ENCODE data around the gene SLC29A1. TPM values are rescaled to one million over a fixed set of nuclear protein-coding genes. Genes with fewer than 3 reads are reported as not detected.

SLC29A1 gene
- total and polyA plus RNA-seq, 2 donors (not counting 1 experiment from before 2014, with no cell fraction given), result 6.0 to 7.3 TPM

DNA sequence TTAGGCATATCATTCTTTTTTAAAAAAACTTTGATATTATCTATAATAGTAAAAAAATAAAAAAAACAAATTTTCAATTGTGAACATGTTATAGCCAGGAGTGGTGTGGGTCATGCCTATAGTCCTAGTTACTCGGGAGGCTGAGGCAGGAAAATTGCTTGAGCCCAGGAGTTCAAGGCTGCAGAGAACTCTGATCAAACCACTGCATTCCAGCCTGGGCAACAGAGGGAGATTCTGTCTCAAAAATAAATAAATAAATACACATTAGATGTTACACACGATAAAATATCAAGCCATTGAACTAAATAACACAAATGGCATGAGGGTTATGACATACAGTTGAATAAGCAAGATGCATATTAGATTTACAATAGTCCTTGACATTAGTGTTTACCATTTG, 34.6 kb upstream of the SLC29A1 start:
- H3K4me2 ChIP-seq (replicated peaks; ENCODE audit: low read depth, low read length, poor library complexity, severe bottlenecking), result no peak overlapping the region
- Mint-ChIP-seq H3K27ac (no peak overlapping the region), H3K27me3 (peaks cover 30% of the 10 kb centered on the region), H3K9me3 (ENCODE audit: insufficient read depth) (no peaks in the 10 kb centered on the region), H3K4me1 (no peaks in the 10 kb centered on the region), H3K4me3 (no peak overlapping the region)
- no peaks in the 10 kb centered on the region for H4K20me1 ChIP-seq (ENCODE audit: control insufficient read depth, insufficient read depth, low read length, poor library complexity, severe bottlenecking)
- no peaks in the 10 kb centered on the region for H3K36me3 ChIP-seq (replicated peaks in 1 of 2; ENCODE audit: control extremely low read depth in 1 of 2, control insufficient read depth in 1 of 2, extremely low read depth in 1 of 2, insufficient read depth in 2 of 2, low read length in 1 of 2)
- intact Hi-C loops (cut with micrococcal nuclease), result no loop called here
- H3K79me2 ChIP-seq (ENCODE audit: control insufficient read depth, insufficient read depth, low read length), result no peaks in the 10 kb centered on the region
- no peak overlapping the region for H2AFZ ChIP-seq (ENCODE audit: insufficient read depth, low read depth, low read length, poor library complexity, severe bottlenecking)
- H3K27ac ChIP-seq (ENCODE audit: low read length in 2 of 2), result no peak overlapping the region
- no peak for DNase-seq
- no peak for ATAC-seq (ENCODE audit: low read depth)
- no peak overlapping the region for H3K4me3 ChIP-seq (ENCODE audit: control extremely low read depth in 1 of 5, extremely low read depth in 1 of 5, insufficient read depth in 1 of 5, low read depth in 2 of 5, low read length in 4 of 5)
- no peaks in the 10 kb centered on the region for H3K9me3 ChIP-seq (ENCODE audit: control extremely low read depth in 1 of 3, control insufficient read depth in 2 of 3, insufficient read depth in 1 of 3, low read length in 2 of 3)
- H3K27me3 ChIP-seq (replicated peaks in 1 of 4; ENCODE audit: control extremely low read depth in 1 of 4, control insufficient read depth in 3 of 4, insufficient read depth in 4 of 4, low read length in 3 of 4), result peaks cover 0 to 11% (median 0%) of the 10 kb centered on the region in 4 experiments
- no peaks in the 10 kb centered on the region for H3K4me1 ChIP-seq (ENCODE audit: control insufficient read depth in 2 of 2, insufficient read depth in 2 of 2, low read length in 2 of 2)
- no peak overlapping the region for H3K9ac ChIP-seq (ENCODE audit: low read length)
- no CpG with 5 or more reads among the region's 2 CpGs for WGBS (ENCODE audit: insufficient coverage)
- ChIA-PET POLR2A (no interaction called here), CTCF (interaction anchor here (0.6 kb wide), 1 partner anchor 32 kb away, joined by 3 read pairs; no protein-coding TSS in a partner anchor)
- TF ChIP-seq, protein P1, sequence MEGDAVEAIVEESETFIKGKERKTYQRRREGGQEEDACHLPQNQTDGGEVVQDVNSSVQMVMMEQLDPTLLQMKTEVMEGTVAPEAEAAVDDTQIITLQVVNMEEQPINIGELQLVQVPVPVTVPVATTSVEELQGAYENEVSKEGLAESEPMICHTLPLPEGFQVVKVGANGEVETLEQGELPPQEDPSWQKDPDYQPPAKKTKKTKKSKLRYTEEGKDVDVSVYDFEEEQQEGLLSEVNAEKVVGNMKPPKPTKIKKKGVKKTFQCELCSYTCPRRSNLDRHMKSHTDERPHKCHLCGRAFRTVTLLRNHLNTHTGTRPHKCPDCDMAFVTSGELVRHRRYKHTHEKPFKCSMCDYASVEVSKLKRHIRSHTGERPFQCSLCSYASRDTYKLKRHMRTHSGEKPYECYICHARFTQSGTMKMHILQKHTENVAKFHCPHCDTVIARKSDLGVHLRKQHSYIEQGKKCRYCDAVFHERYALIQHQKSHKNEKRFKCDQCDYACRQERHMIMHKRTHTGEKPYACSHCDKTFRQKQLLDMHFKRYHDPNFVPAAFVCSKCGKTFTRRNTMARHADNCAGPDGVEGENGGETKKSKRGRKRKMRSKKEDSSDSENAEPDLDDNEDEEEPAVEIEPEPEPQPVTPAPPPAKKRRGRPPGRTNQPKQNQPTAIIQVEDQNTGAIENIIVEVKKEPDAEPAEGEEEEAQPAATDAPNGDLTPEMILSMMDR (IDR thresholded peaks at IDR 0.05), result no peak
- TF ChIP-seq EZH2 (IDR thresholded peaks at IDR 0.05; ENCODE audit: borderline replicate concordance, insufficient read depth, low read depth, low read length, poor library complexity, severe bottlenecking), result no peak

GRCh38 chr6:44189257-44189656, 34.1 kb upstream of the SLC29A1 start:
- no peaks in the 10 kb centered on the region for H3K9me3 ChIP-seq (ENCODE audit: control extremely low read depth in 1 of 3, control insufficient read depth in 2 of 3, insufficient read depth in 1 of 3, low read length in 2 of 3)
- no peaks in the 10 kb centered on the region for H3K79me2 ChIP-seq (ENCODE audit: control insufficient read depth, insufficient read depth, low read length)
- intact Hi-C loops (cut with micrococcal nuclease), result no loop called here
- H3K27me3 ChIP-seq (replicated peaks in 1 of 4; ENCODE audit: control extremely low read depth in 1 of 4, control insufficient read depth in 3 of 4, insufficient read depth in 4 of 4, low read length in 3 of 4), result peaks cover 0 to 8% (median 0%) of the 10 kb centered on the region in 4 experiments
- TF ChIP-seq, protein P1 (IDR thresholded peaks at IDR 0.05), result no peak
- no peak for TF ChIP-seq EZH2 (IDR thresholded peaks at IDR 0.05; ENCODE audit: borderline replicate concordance, insufficient read depth, low read depth, low read length, poor library complexity, severe bottlenecking)
- DNase-seq (no peak), ATAC-seq (ENCODE audit: low read depth) (no peak)
- no peaks in the 10 kb centered on the region for H3K4me1 ChIP-seq (ENCODE audit: control insufficient read depth in 2 of 2, insufficient read depth in 2 of 2, low read length in 2 of 2)
- no peak overlapping the region for H2AFZ ChIP-seq (ENCODE audit: insufficient read depth, low read depth, low read length, poor library complexity, severe bottlenecking)
- ChIA-PET CTCF (interaction anchor here (0.6 to 1.5 kb wide), 4 partner anchors 17 to 93 kb away, joined by 3 to 4 read pairs (median 4); no protein-coding TSS in a partner anchor), POLR2A (no interaction called here)
- no peak overlapping the region for H3K4me3 ChIP-seq (ENCODE audit: control extremely low read depth in 1 of 5, extremely low read depth in 1 of 5, insufficient read depth in 1 of 5, low read depth in 2 of 5, low read length in 4 of 5)
- no peak overlapping the region for H3K27ac ChIP-seq (ENCODE audit: low read length in 2 of 2)
- no peak overlapping the region for H3K27ac Mint-ChIP-seq
- H3K9ac ChIP-seq (ENCODE audit: low read length), result no peak overlapping the region
- H3K9me3 Mint-ChIP-seq (ENCODE audit: insufficient read depth), result no peaks in the 10 kb centered on the region
- H3K4me3 Mint-ChIP-seq, result no peak overlapping the region
- peaks cover 28% of the 10 kb centered on the region for H3K27me3 Mint-ChIP-seq
- no peaks in the 10 kb centered on the region for H3K36me3 ChIP-seq (replicated peaks in 1 of 2; ENCODE audit: control extremely low read depth in 1 of 2, control insufficient read depth in 1 of 2, extremely low read depth in 1 of 2, insufficient read depth in 2 of 2, low read length in 1 of 2)
- WGBS (ENCODE audit: insufficient coverage), result 62% methylated on average over 2 of the region's 2 CpGs
- no peaks in the 10 kb centered on the region for H4K20me1 ChIP-seq (ENCODE audit: control insufficient read depth, insufficient read depth, low read length, poor library complexity, severe bottlenecking)
- no peaks in the 10 kb centered on the region for H3K4me1 Mint-ChIP-seq
- H3K4me2 ChIP-seq (replicated peaks; ENCODE audit: low read depth, low read length, poor library complexity, severe bottlenecking), result no peak overlapping the region
